GM21737 (cell line): Measurements from ENCODE around the gene STYXL1.

Experiments
- ATAC-seq: cut with Tn5 transposase; IDR thresholded peaks from one replicate; pipeline ENCODE4 v1.9.1; 2021; ENCODE audit warnings: mild to moderate bottlenecking, moderate library complexity; ENCODE audit not compliant: unreplicated experiment

STYXL1 gene

DNA sequence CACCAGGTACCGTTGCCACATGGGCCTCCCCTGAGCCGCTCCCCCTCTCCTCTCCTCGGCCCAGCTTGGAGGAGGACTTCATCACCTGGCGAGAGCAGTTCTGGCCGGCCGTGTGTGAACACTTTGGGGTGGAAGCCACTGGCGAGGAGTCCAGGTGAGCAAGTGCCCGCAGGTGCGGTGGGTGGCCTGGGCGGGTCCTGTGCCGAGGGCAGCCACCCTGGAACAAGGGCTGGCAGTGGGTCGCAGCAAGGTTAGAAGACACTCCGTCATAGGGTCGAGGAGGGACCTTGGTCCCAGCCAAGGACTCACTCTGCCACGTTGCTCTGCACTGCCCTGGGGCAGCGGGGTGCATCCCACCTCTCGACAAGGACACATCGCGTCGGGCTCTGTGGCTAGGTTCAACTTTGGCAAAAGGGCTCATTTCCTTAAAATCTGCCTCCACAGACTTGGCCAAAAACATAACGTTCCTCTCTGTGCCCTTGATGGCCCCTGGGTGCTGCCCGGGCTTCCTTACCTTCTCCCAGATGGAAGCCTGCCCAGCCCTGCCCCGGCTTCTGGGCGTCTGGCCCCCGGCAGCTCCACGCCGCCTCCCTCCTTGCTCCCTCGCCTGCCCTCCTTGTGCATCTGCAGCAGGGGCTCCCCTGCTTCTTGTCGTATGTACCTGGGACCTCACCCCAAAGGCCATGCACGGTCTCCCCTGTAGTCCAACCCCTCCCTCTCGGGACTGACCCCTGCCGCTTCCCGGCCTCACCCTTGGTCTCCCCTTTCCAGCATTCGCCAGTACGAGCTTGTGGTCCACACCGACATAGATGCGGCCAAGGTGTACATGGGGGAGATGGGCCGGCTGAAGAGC lies 66.1 kb downstream of the STYXL1 start:
- ATAC-seq = no peak

DNA sequence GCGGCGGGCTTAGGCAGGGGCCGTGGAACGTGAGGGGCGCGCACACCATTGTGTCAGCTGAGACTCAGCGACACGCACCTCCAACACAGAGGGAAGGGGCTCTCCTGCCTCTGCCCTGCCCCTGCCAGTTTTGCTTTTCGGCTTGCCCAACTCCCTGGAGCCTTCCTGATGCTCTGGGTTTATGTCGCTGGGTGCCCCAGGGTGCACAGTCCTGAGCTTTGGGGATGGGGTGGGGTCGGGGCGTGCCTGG lies 66.7 kb downstream of the STYXL1 start:
- no peak for ATAC-seq

DNA sequence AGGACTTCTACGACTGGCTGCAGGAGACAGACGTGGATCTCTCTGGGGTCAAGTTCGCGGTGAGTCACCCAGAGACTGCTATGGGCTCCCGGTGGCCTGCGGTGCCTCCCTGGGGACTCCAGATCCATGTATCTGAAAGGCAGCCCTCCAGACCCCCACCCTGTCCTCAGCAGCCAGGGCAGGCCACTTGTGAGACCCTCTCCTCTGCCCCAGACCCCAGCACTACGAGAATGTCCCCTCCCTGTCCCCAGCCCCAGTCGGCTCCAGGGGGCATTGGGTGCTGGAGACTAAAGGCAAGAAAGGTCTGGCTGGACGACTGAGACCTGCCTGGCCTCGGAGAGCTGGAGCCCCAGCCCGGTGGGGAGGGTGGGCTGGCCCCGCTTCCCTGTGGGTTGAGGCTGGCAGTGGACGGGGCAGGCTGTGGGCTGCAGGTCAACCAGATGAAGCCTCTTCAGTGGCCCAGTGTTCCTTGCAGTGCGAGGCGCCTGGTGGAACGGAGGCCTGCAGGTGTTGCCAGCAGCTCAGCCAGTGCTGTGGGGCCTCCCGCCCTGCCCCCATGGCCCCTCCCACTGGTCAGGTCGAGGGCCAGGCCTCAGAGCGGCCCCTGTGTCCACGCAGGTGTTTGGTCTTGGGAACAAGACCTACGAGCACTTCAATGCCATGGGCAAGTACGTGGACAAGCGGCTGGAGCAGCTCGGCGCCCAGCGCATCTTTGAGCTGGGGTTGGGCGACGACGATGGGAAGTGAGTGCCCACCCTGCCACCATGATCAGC lies 67.2 kb downstream of the STYXL1 start:
- ATAC-seq = no peak

DNA sequence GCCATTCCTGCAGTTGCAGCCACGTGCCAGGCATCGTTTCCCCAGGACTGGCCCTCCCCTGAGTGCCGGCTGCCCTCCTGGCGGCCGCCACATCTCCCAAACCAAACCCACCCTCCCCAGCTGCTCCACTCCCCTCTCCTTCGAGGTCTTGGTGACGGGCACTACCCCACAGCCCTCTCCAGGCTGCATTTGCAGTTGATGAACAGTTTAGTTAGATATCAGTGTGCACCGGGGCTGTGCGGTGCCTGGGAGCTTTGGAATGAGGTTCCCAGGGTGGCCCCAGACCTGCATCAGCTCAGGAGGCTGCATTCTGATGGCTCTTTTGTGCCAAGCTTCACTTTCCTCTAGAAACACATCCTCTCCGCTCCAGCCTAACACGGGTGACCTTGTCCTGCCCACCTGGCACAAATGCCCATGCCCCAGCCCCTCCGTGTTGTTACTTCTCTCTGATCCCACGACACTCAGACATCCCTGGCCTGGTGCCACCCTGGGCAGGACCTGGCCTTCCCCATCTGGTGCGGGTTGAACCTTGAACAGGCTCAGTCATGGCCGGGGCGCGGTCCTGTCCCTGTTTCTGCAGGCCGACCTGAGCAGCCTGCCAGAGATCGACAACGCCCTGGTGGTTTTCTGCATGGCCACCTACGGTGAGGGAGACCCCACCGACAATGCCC lies 67.9 kb downstream of the STYXL1 start:
- ATAC-seq = no peak

DNA sequence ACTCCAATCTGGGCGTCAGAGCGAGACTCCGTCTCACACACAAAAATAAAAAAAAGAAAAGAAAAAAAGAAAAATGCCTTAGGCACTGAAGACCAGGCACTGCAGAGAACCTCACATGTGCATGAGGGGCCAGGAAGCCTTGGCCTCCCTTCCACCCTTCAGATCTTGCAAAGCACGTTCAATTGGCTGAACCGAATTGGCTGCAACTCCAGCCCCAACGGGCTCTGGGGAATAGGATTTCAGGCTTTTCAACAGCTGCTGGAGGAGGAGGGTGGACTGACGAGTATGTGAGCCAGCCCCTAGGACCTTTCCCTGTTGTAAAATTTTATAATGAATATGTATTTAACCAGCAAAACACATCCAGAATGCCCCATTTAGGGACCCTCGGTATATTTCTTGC lies 70.1 kb downstream of the STYXL1 start:
- no peak for ATAC-seq

DNA sequence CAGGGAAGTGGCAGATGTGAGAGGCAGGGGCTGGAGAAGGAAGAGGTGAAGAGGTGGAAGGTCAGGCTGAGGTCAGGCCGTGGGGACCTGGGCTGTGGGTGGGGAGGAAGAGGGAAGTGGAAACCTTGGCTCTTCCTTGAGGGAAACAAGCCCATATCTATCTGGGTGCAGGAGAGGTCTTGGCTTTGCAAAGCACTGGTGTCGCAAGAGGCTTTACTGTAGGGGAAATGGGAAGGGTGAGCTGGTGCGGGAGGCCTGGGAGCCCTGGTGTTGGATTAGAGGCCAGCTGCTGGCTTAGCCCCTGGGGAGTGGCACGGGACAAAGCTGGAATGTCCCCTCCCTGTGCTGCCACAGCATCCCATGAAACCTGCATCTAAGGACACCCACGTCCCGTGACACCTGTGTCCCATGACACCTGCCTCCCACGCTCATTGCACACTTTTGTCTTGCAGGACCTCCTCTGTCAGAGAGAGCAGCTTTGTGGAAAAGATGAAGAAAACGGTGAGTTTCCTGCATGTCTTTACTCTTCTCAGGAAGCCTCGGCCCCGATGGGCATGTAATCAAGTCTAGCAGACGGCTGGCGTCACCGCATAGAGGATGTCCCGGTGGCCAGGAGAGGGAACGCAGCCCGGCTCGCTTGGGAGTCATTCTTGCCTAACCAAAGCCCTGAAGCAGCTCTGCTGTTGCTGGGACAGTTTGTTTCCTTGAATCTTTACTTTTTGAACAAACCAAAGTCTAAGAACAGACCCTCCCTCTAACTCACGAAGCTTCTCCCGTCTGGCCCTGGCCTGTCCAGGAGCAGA lies 75.6 kb downstream of the STYXL1 start:
- ATAC-seq = no peak

DNA sequence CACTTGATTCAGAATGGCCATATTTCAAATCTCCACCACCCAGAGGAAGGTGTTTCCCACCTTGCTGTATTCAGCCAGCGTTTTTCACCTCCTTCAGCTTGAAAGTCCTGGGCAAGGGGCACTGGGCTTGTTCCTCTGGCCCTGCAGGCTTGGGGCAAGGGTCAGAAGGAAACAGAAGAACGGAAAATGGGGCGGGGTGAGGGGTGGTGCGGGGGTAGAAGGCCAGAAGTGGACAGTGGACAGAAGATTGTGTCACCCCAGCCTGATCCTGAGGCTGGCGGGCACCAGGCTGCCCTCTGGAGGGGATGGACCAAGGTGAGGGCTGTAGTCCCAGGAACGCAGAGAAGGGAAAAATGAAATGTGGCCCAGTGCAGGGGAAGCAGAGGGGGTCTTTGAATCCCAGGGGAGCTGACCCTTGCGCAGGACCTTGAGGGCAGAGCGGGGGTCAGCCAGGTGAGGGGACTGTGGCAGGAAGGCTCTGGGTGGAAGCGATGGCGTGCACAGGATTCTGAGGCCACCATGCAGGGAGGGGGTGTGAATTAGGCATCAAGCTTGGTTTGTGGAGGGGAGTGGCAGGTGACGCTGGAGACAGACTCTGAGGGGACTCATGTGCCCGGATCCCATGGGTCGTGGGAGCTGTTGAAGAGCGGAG lies 76.4 kb downstream of the STYXL1 start:
- no peak for ATAC-seq

DNA sequence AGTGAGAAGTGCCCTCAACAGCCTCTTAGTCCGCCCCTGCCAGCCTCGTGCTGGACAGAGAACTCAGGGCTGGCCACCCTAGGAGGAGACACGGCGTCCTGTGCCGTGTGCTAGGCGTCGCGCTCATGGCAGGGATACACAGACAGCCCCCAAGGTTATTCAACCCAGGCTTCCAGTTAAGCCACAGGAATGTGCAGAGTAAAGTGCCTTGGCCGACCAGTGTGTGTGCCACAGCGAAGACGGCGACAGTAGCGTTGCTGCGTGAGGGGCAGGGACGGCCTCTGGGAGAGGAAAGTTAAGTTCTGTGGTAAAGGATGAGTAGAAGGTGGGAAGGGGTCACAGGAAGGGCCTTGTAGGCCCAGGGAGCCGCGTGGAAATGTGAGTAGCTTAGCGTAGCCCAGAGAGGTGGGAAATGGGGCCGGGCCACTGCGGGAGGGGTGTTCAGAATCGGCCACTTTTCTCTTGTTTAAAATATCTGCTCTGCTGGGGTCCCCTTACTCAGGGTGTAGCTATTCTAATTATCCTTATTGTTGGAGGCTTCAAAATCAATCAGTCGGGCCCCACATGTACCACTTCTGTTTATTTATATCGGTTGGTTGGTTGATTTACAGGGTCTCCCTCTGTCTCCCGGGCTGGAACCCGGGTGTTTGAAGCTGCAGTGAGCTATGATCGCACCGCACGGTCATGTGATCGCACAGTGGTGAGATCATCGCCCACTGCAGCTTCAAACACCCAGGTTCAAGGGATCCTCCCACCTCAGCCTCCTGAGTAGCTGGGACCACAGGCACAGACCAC lies 77.9 kb downstream of the STYXL1 start:
- ATAC-seq = no peak

DNA sequence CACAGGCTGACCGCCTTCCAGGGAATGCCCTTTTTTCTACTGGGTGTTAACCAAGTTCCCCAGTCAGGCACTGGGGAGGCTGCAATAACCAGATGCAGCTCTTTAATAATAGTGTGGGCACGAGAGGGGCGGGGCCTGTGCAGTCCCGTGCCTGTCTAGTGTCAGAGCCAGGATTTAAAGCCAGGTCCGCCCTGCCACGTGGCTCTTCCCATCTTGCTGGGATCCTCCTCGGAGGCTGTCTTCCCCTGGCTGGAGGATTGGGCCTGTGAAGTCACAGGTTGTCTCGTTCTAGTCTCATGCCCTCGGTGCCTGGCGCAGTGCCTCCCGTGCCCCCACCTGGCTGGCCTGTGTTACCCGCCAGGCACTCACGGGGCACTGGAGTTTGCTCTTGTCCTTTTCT lies 78.6 kb downstream of the STYXL1 start:
- no peak for ATAC-seq

DNA sequence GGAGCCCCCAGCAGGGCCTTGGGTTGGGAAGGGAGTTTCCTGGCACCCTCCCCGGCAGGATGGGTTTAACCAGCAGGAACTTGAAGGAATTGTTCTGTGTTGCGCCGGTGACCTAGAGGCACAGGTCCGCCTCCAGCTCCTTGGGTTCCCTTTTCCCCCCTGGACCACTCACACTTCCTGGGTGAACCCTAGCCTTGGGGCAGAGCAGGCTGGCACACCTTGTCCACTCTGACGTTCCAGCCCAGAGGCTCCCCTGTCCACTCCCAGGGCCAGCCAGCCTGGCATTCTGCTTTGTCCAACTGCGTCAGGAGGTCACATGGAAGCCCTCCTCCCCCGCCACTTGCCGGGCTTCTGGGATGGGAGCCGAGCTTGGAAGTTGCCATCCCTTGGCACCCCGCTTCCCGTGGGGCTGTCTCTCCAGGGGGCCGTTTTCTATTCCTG lies 79.2 kb downstream of the STYXL1 start:
- ATAC-seq = no peak

DNA sequence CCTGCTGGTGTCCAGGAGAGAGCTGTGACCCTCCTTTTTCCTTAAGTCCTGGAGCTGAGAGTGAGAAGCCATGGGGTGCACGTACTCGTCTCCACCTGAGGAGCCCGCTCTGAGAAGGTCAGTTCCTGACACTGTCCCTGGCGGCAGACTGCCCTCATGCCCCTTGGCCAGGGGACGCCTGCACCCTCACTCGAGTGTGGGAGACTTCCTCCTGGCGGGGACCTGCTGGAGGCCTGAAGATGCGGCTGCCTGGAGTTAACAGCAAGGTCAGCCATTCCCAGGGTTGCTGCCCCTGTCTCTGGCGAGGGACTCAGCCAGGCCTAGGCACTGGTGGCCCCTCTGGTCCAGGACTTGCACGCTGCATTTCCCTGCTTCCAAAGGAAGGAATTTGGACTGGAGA lies 79.8 kb downstream of the STYXL1 start:
- no peak for ATAC-seq

DNA sequence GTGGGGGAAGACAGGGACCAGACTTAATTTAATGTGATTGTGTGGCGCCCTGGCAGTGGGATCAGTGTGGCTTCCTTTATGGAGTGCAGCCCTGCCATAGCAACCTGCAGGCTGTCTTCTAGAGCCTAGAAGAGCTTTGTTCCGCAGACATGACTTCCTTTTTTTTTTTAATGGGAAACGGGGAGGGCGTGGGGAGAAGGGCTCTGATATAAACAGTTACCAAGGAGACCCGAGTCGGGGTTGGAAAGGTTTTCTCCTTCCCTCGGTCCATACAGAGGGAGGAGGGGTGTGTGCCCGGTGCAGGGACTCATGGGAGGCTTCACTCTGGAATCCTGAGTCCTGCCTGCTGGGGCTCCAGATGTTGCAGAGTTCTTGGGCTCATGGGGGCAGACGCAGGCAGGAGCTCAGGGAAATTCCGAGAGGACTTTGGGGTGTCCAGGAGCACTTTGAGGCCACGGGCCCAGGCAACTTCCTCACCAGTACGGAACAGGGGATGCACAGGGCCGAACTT lies 80.3 kb downstream of the STYXL1 start:
- no peak for ATAC-seq

DNA sequence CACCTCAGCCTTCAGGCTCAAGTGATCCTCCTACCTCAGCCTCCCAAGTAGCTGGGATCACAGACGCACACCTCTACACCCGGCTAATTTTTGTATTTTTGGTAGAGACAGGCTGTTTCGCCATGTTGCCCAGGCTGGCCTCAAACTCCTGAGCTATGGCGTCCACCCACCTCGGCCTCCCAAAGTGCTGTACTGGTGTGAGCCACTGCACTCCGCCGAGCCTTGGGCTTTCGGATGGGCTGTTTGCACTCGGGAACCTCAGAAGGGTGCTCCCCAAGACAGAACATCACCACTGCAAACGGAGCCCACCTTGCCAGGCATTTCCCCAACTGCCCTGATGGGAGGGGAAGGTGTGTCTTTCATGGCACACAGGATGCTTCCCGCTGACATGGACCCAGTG lies 80.7 kb downstream of the STYXL1 start:
- ATAC-seq = no peak

DNA sequence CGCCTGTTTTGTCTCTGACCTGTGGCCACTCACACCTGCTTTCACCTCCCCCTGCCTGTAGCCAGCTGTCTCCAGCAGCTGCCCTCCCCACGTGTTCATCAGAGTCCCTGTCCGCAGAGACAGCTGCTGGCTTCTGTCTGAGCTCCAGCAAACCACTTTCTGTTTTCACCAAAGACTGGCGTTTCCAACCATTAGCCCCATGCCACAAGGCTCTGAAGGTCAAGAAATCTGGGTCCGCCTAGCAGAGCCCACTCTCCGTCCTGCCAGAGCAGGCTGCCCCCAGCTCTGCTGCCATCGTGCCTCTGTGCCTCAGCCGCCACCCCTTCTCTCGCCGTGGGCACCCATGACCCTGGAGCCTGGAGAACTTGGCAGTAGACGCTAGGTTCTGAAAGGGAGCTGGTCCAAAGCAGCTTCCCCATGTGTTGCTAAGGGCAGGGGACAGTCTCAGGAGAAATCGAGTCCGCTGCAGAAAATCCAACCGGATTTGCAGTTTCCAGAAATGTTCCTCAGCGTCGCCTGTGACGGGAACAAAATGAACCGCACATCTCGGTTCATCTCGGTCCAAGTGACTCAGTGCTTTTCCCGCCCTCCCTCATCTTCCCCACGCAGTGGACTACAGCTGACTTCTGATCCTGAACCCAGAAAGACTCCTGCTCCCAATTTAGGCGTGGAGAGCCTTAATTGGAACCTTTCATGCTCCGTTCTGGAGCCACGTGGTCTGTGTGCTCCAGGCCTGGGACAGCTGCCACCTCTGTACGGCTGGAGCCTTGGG lies 81.4 kb downstream of the STYXL1 start:
- ATAC-seq = no peak

DNA sequence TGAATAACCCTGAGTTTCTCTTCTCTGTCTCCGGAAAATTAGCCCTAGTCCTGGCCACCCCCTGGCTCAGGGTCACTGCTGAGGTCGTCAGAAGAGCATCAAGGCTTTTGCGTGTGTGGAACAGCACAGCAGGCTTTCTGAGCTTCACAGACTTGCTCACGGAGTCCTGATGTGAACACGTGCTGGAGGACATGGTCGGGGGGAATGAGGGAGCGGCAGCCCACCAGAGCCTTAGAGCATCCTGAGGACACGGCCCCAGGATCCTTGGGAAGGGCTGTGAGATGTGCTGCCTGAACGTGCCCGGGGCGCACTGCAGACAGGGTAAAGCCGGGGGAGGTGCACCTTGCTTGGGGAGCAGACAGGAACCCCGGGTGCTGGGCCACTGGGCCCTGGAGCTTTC lies 82.2 kb downstream of the STYXL1 start:
- no peak for ATAC-seq

DNA sequence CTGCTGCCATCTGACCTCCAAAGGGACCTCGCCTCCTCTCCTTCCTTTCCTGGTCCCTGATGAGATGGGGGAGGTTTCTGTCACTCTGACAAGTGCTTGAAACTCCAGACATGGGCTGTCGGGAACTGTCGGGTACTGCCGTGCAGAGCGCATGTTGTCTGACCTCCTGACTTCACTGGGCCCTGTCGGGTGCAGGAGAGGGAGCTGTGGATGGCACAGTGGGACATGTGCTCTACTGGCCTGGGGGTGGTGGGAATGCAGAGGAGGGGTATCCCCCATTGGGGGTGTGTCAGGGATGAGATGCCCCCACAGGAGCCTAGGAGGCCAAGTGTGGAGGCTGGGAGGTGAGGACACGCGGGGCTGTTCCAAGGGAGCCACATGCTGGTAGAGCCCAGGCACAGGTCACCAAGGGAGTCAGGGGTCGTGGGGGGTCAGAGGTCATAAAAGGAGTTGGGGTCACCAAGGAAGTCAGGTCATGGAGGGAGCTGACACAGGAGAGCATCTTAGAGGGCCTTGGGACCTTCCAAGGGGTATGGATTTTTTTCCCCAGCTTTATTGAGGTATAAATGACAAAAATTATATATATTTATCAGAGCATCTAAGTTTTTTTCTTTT lies 84.3 kb downstream of the STYXL1 start:
- no peak for ATAC-seq

DNA sequence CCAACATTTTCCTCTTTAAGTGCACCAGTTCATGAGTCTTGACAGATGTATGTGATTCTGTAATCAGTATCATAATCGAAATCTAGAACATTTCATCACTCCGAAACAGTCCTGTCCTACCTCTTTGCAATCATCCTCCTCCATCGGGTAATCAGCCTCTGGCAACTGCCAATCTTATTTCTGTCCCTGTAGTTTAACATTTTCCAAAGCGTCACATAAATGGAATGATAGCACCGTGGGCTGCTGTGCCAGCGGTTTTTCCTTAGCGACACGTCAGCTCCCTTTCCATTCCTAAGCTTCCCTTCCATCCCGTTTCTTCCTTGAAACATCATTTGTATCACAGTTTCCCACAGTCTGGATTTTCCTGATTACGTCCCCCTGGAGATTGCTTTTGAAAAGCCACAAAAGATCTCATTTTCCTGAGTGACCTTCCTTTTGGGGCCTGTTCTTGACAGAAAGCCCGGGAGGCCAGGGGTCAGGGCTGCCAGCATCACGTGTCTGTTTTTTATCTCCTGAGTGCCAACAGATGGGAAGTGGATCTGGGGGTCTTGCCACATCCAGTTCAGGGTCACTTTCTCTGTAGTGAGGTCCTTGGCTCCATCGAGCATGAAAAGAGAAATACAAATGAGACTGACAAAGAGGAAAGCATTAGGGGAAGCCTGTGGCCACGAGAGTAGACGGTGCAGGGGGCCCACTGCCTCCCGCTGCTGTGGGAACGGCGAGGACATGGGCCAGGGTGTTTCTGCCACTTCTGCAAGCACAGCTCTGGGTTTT lies 85.0 kb downstream of the STYXL1 start:
- ATAC-seq = no peak

DNA sequence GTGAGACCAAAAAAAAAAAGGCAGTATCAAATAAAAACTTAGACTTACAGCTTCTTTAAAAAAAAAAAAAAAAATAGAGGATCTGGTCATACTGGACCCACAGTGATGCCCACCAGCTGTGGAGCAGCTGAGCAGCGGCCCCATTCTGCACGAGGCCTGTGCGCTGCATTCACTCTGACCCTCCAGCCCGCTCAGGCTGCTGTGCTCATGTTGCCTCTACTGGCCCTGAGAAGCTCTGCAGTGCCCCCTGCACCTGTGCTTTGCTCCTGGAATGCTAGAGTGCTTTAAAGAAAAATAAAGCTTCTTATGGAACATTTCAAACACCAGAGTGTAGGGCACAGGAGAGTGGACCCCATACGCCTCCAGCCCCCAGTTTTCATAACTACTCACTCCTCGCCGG lies 86.6 kb downstream of the STYXL1 start:
- no peak for ATAC-seq
